ENCODE data around the gene TRAF3IP1.

The TRAF3IP1 gene

GRCh38 chr2:238287737-238288649 is 32.3 kb upstream of the TRAF3IP1 start, which contains the start of gene PER2:
Gene PER2 (minus strand): TSS chr2:238288610. CDS start chr2:238277936, 10,674 bp downstream.
- peak; percentile 52 to 61 for DNase-seq

- DNase-seq = peak; percentile 98 to 99
These were observed 31.4 kb upstream of the TRAF3IP1 start for GRCh38 chr2:238288650-238289573.

DNA sequence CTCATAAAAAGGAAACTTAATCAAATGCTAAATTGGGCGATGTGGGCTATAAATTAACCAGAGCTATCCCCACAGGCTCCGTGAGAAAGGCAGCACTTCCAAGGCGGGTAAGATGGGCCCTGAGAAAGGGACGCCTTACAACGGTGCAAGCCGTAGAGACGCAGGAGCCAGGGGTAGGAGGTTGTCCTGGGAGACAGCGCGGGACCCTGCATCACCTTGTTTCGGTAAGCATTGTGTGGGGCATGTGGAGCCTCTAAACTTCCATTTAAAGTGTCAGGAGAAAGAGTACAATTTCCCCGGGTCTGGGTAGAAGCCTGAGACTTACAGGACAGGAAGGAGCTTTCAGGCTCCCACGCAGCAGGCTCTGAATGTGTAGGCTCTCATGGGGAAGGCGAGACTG is 30.7 kb upstream of the TRAF3IP1 start:
- DNase-seq = no peak

GRCh38 chr2:238290091-238290509 is 30.2 kb upstream of the TRAF3IP1 start:
- peak; percentile 48 to 59 for DNase-seq

DNA sequence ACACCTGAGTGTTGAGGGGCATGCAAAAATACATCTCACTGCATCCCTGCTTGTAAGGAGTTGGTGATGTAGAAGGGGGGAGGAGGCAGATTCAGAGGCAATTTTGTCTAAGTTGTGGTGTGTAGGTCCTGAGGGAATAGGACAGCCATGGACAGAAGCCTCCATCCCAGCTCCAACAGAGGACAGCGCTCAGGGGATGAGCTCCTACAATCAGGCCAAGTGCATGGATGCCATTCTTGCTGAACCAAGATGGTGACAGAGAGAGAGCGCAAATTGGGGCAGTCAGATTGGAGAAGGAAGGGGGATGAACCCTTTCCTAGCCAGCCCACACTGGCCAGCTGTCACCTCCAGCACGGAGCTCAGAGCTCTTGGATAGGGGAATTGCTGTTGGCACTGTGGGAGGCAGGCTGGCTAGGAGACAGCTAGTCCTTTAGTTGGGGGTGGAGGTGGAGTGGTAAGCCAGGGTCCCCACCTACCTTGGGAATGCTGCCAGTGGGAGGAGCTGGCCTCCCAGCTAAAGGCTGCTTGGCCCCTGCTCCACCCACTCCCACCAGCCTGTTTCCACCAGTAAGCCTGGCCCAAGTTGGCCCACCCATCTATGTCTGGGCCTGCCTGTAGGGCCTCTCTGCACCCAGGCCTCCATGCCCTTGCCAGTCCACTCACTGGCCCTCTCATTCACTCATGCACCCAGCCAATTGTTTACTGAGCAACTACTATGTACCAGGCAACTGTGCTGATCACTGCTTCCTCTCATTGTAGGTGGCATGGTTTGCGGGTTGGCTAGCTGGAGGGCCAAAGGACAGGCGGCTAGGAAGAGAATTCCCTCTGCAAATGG is 29.4 kb upstream of the TRAF3IP1 start:
- DNase-seq = no peak

- no peak for DNase-seq
These were observed 28.6 kb upstream of the TRAF3IP1 start for GRCh38 chr2:238291550-238292281.

- DNase-seq = no peak
These were observed 26.3 kb upstream of the TRAF3IP1 start for GRCh38 chr2:238294046-238294392.

DNA sequence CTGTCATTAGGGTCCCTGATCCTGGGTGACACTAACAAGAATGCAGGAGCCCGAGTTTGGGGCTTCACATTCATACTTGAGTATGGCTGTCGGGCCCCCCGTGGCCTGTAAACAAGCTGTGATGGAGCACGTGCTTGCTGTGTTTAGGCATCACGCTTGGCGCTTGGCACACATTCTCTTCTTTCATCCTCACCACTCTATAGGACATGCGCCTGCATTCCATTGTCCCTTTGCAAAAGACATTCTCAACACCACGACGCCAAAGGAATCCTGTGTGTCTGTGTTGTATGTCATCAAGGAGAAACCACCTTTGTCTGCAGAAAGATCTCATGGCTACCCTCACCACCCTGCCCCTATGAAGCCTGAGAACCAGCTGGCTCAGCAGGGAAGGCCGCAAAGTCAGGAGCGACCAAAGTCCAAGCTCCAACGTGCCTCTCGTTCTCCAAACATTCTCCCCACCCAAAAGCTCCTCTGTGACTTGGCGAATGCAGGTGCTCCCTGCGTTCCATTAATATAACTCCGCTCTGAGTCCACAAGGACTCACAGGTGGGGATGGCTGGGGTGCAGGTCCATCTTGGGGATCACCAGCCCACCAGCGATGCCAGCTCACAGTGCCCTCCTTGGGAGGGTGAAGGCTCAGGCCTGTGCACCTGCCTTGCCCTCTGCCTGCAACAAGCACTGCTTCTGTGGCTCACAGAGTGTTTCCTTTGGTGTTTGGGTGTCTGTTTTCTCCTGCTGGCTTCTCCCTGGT is 25.8 kb upstream of the TRAF3IP1 start:
- DNase-seq = no peak

DNA sequence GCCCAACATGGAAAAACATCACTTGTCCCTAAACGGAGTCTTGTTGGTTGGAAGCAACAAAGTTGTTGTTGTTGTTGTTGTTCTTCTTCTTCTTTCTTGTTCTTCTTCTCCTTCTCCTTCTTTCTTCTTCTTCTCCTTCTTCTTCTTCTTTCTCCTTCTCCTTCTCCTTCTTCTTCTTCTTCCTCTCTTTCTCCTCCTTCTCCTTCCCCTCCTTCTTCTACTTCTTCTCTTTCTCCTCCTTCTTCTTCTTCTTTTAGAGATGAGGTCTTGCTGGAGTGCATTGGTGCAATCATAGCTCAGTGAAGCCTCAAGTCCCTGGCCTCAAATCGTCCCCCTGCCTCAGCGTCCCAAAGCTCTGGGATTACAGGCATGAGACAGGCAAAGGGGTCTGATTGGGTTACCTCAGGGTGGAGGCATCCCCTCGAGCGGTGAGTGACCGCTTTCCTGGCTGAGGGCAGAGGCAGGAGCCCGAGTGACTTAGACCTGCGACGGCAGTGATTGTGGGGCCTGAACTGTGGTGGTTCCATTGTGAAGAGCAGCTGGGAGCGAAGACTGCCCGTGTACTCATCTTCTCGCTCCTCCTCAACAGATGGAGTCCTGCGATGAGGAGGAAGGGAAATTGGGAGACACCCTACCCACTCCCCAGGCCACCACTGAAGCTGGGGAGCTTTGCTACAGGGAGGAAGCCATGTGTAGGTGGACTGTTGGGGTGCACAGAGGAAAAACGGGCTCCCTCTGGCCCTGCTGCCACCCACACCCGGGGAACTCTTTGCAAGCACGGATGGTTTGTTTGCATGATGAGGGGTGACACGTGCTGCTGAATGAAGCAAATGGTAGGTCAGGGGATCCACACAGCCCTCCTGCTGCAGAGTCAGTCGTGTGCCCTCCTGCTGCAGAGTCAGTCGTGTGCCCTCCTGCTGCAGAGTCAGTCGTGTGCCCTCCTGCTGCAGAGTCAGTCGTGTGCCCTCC is 24.9 kb upstream of the TRAF3IP1 start:
- no peak for DNase-seq

GRCh38 chr2:238296638-238297457 is 23.5 kb upstream of the TRAF3IP1 start:
- no peak for DNase-seq

- no peak for DNase-seq
These were observed 20.5 kb upstream of the TRAF3IP1 start for GRCh38 chr2:238299803-238300202.

DNA sequence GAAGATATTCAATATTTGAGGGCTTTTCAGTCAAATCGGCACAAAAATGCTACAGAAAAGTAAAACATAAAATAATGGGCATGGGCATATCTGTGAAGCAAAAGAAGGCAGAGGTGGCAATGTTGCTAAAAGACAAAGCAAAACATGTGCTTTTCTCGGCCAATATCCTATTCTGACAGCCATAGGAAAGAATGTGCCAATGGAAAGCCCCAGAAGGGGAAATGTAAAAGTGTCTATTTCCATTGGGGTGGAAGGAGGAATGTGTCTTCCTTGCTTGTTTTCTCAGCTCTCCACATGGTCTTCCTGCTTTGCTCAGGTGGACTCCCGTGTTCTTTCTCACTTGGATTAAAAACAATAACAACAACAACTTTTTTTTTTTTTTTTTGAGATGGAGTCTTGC is 18.2 kb upstream of the TRAF3IP1 start:
- DNase-seq = no peak

- no peak for DNase-seq
These were observed 17.6 kb upstream of the TRAF3IP1 start for GRCh38 chr2:238302751-238303150.

GRCh38 chr2:238304116-238304515 is 16.2 kb upstream of the TRAF3IP1 start:
- DNase-seq = no peak

GRCh38 chr2:238305092-238305862 is 15.0 kb upstream of the TRAF3IP1 start:
- DNase-seq = no peak

DNA sequence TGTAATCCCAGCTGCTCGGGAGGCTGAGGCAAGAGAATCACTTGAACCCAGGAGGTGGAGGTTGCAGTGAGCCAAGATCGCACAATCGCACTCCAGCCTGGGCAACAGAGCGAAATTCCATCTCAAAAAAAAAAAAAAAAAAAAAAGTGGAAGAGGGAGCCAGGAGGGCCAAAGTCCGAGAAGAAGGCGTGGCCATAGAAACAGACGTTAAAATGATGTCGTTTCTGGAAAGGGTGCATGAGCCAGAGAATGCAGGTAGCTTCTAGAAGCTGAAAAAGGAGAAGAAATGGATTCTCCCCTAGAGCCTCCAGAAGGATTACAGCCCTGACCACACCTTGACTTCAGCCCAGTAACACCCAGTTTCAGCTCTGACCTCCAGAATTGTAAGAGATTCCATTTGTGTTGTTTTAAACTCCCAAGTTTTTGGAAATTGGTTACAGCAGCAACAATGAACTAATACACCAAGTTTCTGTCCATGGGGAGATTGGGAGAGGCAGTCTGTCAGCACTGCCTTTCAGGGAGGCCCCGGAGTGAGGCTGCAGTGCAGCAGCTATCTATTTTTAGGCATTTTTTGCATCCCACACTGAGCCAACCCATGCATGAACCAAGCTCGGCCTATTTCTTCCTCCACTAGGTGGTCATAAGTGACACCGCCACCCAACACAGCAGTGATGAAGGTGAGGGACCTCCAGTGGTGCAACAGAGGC is 14.2 kb upstream of the TRAF3IP1 start:
- DNase-seq = no peak

DNA sequence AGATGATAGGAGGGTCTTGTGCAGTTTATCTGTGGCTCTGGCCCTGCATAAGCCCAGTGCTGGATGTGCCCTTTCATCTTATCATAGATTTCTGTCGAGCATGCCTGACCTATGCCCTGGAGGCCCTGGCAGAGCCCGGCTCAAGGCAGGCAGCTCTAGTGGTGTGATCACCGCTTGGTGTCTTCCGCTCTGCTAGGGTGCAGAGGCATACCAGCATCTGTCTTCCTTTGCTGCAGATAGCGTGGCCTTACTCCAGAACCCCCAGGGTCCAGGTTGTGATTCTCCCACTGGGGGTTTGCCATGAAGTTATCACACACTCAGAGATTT is 13.7 kb upstream of the TRAF3IP1 start:
- DNase-seq = no peak

- DNase-seq = no peak
These were observed 12.1 kb upstream of the TRAF3IP1 start for GRCh38 chr2:238308177-238308576.
